Ascending aorta (tissue), 2 donors: Measurements from ENCODE around the gene GDPD5. TPM values are rescaled to one million over a fixed set of nuclear protein-coding genes. Genes with fewer than 3 reads are reported as not detected.
"Not testable (repeated sequence)": the region's sequence is repeated elsewhere in the genome, so short reads cannot be mapped to it uniquely, and the experiment has no call there.

Source experiments
- DNase-seq, 2 donors: peaks; one replicate each; pipeline ENCODE4 v3.0.0-alpha.2; 2019; ENCODE audit warnings: low spot score in 2 of 2
- H3K27ac ChIP-seq, 2 donors: fragments of 200-600 bp; sonication (generic); one replicate each; pipeline ENCODE4 v1.5.1; 2016 to 2017; ENCODE audit warnings: mild to moderate bottlenecking in 1 of 2
- H3K27me3 ChIP-seq: fragments of 200-600 bp; sonication (generic); one replicate; pipeline ENCODE4 v1.5.1; 2017
- H3K36me3 ChIP-seq, 2 donors: fragments of 200-600 bp; sonication (generic); one replicate each; pipeline ENCODE4 v1.5.1; 2016
- H3K4me1 ChIP-seq, 2 donors: fragments of 200-600 bp; sonication (generic); one replicate each; pipeline ENCODE4 v1.5.1; 2016 to 2017; ENCODE audit warnings: mild to moderate bottlenecking in 1 of 2
- H3K4me3 ChIP-seq, 2 donors: fragments of 200-600 bp; sonication (generic); one replicate each; pipeline ENCODE4 v1.5.1; 2016 to 2017; ENCODE audit warnings: mild to moderate bottlenecking in 1 of 2
- H3K9me3 ChIP-seq, 2 donors: fragments of 200-600 bp; sonication (generic); one replicate each; pipeline ENCODE4 v1.5.1; 2016
- CTCF ChIP-seq, 3 experiments: fragments of 200-600 bp in 2 of 3; fragments of 450-650 bp in 1 of 3; sonication (generic) in 2 of 3; IDR thresholded peaks; one replicate each; pipeline ENCODE4 v1.5.1; 2016 to 2019; ENCODE audit warnings: antibody characterized with exemption in 3 of 3, mild to moderate bottlenecking in 1 of 3, moderate library complexity in 1 of 3
- intact Hi-C: fragments of 100-400 bp; cut with DNase I; formaldehyde crosslinking; loops from one replicate; pipeline ENCODE4 v1.15.1; 2023
- total RNA-seq: library from RNA; depleted of rRNA; stranded (reverse); fragments of >200 nt; gene quantifications from one replicate; pipeline ENCODE4 v1.1.0, GENCODE V29; 2016

The GDPD5 gene
- total RNA-seq, 1 donor from 2014 or later: 64.6 TPM

DNA sequence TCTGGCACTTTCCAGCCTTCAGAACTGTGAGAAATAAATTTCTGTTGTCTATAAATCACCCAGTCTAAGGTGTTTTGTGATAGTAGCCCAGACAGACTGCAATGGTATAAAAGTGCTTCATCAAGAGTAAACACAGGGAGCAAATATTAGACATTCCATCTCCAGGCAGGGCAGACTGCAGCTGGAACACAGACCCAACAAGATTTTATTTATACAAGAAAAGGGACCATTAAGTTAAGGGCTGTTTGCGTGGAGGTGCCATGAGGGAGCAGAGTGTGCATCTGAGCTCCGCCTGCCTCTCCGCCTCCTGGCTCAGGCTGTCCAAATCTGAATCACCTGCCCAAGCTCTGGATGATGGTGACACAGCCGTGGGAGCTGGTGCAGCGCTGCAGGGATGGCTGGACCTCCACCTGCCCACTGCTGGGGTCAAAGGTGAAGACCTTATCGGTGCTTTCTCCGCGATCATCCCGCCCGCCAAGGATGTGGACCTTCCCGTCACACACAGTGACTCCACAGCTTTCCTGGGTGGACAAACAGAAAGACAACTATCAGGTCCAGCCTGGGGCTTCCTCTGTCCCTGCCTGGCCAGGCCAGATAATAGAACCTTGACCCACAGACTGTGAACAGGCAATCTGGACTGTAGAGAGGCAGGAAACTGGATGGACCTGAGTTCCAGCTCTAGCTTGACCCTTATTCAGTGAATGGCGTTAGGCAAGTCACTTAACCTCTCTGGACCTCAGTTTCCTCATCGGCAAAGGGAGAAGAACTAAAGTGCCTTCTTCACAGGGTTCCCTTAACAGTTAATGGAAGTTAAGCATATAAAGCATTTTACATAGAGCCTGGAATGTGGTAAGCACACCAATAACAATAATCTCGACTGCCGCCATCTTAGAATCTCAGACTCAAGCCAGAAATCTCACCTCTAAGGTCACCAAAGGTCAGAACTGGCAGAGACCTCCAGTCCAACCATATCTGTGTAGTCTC lies 103.2 kb downstream of the GDPD5 start:
- Histone ChIP-seq H3K27ac (peak overlapping the region; percentile 61 to 91), H3K36me3 (peaks cover 0 to 11% of the 10 kb centered on the region in 2 donors)
- intact Hi-C loops: loop anchor here (10.0 kb wide), 1 partner anchor 392 kb away; the partner anchor contains the start of gene UVRAG

GRCh38 chr11:75421902-75422247 lies 103.9 kb downstream of the GDPD5 start:
- TF ChIP-seq CTCF (IDR thresholded peaks at IDR 0.05): no peak
- no peak overlapping the region for H3K4me3 ChIP-seq
- H3K27ac ChIP-seq: peak overlapping the region; percentile 61 to 91
- H3K36me3 ChIP-seq: peaks cover 0 to 11% of the 10 kb centered on the region in 2 donors
- intact Hi-C loops: loop anchor here (10.0 kb wide), 1 partner anchor 393 kb away; the partner anchor contains the start of gene UVRAG
- H3K27me3 ChIP-seq: no peaks in the 10 kb centered on the region
- no peak for DNase-seq
- no peaks in the 10 kb centered on the region for H3K9me3 ChIP-seq
- peaks cover 10 to 23% of the 10 kb centered on the region in 2 donors for H3K4me1 ChIP-seq

More for the DNA sequence above, 103.2 kb downstream of the GDPD5 start:
- H3K9me3 ChIP-seq: no peaks in the 10 kb centered on the region
- no peak for TF ChIP-seq CTCF (IDR thresholded peaks at IDR 0.05)
- no peak overlapping the region for H3K4me3 ChIP-seq
- no peak for DNase-seq
- H3K27me3 ChIP-seq: no peaks in the 10 kb centered on the region
- H3K4me1 ChIP-seq: peaks cover 10 to 21% of the 10 kb centered on the region in 2 donors

GRCh38 chr11:75421035-75421602 lies 104.6 kb downstream of the GDPD5 start:
- DNase-seq: no peak
- Histone ChIP-seq H3K27me3 (no peaks in the 10 kb centered on the region), H3K27ac (peak overlapping the region; percentile 91 to 94), H3K4me1 (peaks cover 10 to 23% of the 10 kb centered on the region in 2 donors), H3K36me3 (peaks cover 0 to 11% of the 10 kb centered on the region in 2 donors), H3K4me3 (no peak overlapping the region), H3K9me3 (no peaks in the 10 kb centered on the region)
- no peak for TF ChIP-seq CTCF (IDR thresholded peaks at IDR 0.05)
- intact Hi-C loops: loop anchor here (10.0 kb wide), 1 partner anchor 394 kb away; the partner anchor contains the start of gene UVRAG

DNA sequence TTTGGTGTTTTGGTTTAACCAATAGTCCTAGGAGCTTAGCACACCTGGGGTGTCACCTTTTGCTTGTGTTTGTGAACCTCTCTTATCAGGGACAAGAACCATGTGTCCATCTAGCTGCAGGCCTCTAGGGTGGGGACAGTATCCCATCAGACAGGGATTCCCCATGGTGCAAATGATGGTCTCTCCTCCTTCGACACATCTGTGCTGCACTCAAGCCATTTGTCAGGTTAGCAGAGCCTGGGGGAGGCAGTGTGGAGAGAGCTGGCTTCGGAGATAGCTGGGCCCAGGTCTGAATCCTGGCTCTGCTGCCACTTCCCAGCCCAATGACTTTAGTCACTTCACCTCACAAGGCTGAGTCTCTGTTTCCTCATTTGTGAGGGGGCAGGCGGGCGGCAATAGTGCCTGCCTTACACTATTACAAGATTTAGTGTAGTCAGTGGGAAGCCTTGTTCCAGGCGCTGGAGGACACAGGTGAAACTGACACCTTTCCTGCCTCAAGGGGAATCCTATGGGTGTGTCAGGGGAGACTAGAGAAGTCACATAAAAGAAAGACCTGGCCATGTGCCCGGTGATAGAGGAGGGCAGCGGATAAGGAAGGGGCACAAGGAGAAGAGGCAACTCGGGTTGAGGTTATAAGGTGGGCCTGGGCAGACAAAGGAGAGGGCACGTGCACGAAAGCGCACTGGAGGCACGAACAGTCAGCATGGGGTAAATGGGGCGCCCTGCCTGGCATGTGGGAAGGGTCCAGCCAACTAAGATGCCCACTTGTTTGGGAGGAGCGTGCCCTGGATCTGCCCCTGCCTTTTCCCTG lies 105.3 kb downstream of the GDPD5 start:
- no peak for TF ChIP-seq CTCF (IDR thresholded peaks at IDR 0.05)
- no peaks in the 10 kb centered on the region for H3K27me3 ChIP-seq
- no peak overlapping the region for H3K4me3 ChIP-seq
- H3K4me1 ChIP-seq: peaks cover 10 to 23% of the 10 kb centered on the region in 2 donors
- H3K36me3 ChIP-seq: peaks cover 0 to 11% of the 10 kb centered on the region in 2 donors
- DNase-seq: no peak
- peak overlapping the region; percentile 91 to 94 for H3K27ac ChIP-seq
- H3K9me3 ChIP-seq: no peaks in the 10 kb centered on the region
- intact Hi-C loops: loop anchor here (10.0 kb wide), 1 partner anchor 394 kb away; the partner anchor contains the start of gene UVRAG

DNA sequence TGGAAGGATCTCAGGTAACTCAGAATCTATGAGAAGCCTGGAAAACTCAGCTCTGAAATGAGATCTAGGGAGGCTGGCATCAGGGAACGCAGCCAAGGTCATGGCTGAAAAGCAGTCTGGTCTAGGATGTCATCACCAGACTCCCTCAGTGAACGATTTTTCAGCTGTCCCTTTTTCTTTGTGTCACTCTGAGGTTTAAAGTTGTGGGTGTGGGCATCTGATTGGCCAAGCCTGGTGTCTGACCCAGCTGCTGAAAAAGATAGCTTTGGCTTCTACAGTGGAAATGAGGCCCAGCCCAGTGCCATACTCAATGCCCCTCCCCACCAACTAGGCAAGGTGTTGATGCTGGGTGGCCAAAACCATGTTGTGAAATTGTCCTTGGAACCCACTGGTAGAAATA lies 111.9 kb downstream of the GDPD5 start:
- TF ChIP-seq CTCF (IDR thresholded peaks at IDR 0.05): no peak
- intact Hi-C loops: loop anchor here (10.0 kb wide), 1 partner anchor 1371 kb away; the partner anchor contains the start of gene TSKU
- H3K27me3 ChIP-seq: no peaks in the 10 kb centered on the region
- peaks cover 9 to 14% of the 10 kb centered on the region in 2 donors for H3K36me3 ChIP-seq
- no peak for DNase-seq
- H3K9me3 ChIP-seq: no peaks in the 10 kb centered on the region
- H3K4me1 ChIP-seq: peaks cover 4 to 15% of the 10 kb centered on the region in 2 donors
- H3K4me3 ChIP-seq: no peak overlapping the region
- H3K27ac ChIP-seq: peak overlapping the region in 1 of 2 donors; percentile 31

DNA sequence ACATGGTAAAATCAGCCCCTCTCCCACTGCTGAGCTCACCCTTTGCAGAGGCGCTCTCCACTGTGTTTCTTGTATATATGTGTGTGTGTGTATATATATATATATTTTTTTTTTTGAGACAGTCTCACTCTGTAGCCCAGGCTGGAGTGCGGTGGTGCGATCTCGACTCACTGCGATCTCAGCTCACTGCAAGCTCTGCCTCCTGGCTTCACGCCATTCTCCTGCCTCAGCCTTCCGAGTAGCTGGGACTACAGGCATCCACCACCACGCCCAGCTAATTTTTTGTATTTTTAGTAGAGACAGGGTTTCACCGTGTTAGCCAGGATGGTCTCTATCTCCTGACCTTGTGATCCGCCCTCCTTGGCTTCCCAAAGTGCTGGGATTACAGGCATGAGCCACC lies 112.6 kb downstream of the GDPD5 start:
- intact Hi-C loops: loop anchor here (10.0 kb wide), 1 partner anchor 1372 kb away; the partner anchor contains the start of gene TSKU
- not testable (repeated sequence) for H3K27ac ChIP-seq, H3K27me3 ChIP-seq, DNase-seq, H3K4me3 ChIP-seq, H3K9me3 ChIP-seq, H3K4me1 ChIP-seq
- peaks cover 9 to 14% of the 10 kb centered on the region in 2 donors for H3K36me3 ChIP-seq

GRCh38 chr11:75409971-75410370 lies 115.8 kb downstream of the GDPD5 start:
- not testable (repeated sequence) for H3K9me3 ChIP-seq, H3K27ac ChIP-seq, DNase-seq, H3K4me3 ChIP-seq, H3K27me3 ChIP-seq, H3K4me1 ChIP-seq
- intact Hi-C loops: loop anchor here (10.0 kb wide), 1 partner anchor 1375 kb away; the partner anchor contains the start of gene TSKU
- peaks cover 31 to 35% of the 10 kb centered on the region in 2 donors for H3K36me3 ChIP-seq
